ENCODE results near the gene VSIG2. TPM values are rescaled to one million over a fixed set of nuclear protein-coding genes. Genes with fewer than 3 reads are reported as not detected.
A peak's percentile ranks its signal among the peaks of the same experiment; 100 is the strongest.

Gene VSIG2
- total and polyA plus RNA-seq, 2 experiments from 2014 or later = 22.9 to 34.3 TPM

- Histone ChIP-seq H3K4me2 (peak overlapping the region; percentile 25), H3K4me1 (ENCODE audit: insufficient read depth) (peaks cover 7% of the 10 kb centered on the region), H3K79me2 (no peaks in the 10 kb centered on the region), H3K27ac (peak overlapping the region; percentile 67), H4K20me1 (ENCODE audit: insufficient read depth, poor library complexity, severe bottlenecking) (no peaks in the 10 kb centered on the region), H3K4me3 (no peak overlapping the region), H3K27me3 (peaks cover 85% of the 10 kb centered on the region), H3K9me3 (ENCODE audit: low read depth) (no peaks in the 10 kb centered on the region), H2AFZ (no peak overlapping the region), H3K36me3 (replicated peaks; ENCODE audit: insufficient read depth, low read depth) (no peaks in the 10 kb centered on the region), H3K9me2 (replicated peaks; ENCODE audit: insufficient read depth) (no peaks in the 10 kb centered on the region)
- TF ChIP-seq EZH2 (IDR thresholded peaks at IDR 0.05; ENCODE audit: borderline replicate concordance) = no peak
- no peak for TF ChIP-seq EZH2phosphoT487 (IDR thresholded peaks at IDR 0.05; ENCODE audit: low read depth, severe bottlenecking, unreplicated experiment)
- TF ChIP-seq CTCF (IDR thresholded peaks at IDR 0.05; ENCODE audit: poor library complexity) = no peak
- no peak for DNase-seq (ENCODE audit: low spot score)
- 79% methylated on average over 12 of the region's 12 CpGs for whole genome bisulfite sequencing (ENCODE audit: low lambda C conversion rate, missing lambda C conversion rate)
Observed at GRCh38 chr11:124748481-124749343, 3.3 kb downstream of the VSIG2 start.

- no peak for DNase-seq (ENCODE audit: low spot score)
- Histone ChIP-seq H3K36me3 (replicated peaks; ENCODE audit: insufficient read depth, low read depth) (no peaks in the 10 kb centered on the region), H3K9me3 (ENCODE audit: low read depth) (no peaks in the 10 kb centered on the region), H3K4me2 (no peak overlapping the region), H3K9me2 (replicated peaks; ENCODE audit: insufficient read depth) (no peaks in the 10 kb centered on the region), H4K20me1 (ENCODE audit: insufficient read depth, poor library complexity, severe bottlenecking) (no peaks in the 10 kb centered on the region), H3K27ac (no peak overlapping the region), H3K79me2 (no peaks in the 10 kb centered on the region), H2AFZ (no peak overlapping the region), H3K4me3 (no peak overlapping the region), H3K4me1 (ENCODE audit: insufficient read depth) (peaks cover 7% of the 10 kb centered on the region), H3K27me3 (peaks cover 92% of the 10 kb centered on the region)
- TF ChIP-seq EZH2 (IDR thresholded peaks at IDR 0.05; ENCODE audit: borderline replicate concordance) (no peak), EZH2phosphoT487 (IDR thresholded peaks at IDR 0.05; ENCODE audit: low read depth, severe bottlenecking, unreplicated experiment) (no peak), CTCF (IDR thresholded peaks at IDR 0.05; ENCODE audit: poor library complexity) (no peak)
- 80% methylated on average over 6 of the region's 7 CpGs for WGBS (ENCODE audit: low lambda C conversion rate, missing lambda C conversion rate)
Observed at GRCh38 chr11:124748100-124748418, 4.0 kb downstream of the VSIG2 start.

GRCh38 chr11:124747406-124748099 lies 4.5 kb downstream of the VSIG2 start:
- Histone ChIP-seq H3K4me3 (no peak overlapping the region), H3K36me3 (replicated peaks; ENCODE audit: insufficient read depth, low read depth) (no peaks in the 10 kb centered on the region), H3K4me2 (peak overlapping the region; percentile 92), H3K4me1 (ENCODE audit: insufficient read depth) (peaks cover 7% of the 10 kb centered on the region), H3K9me3 (ENCODE audit: low read depth) (no peaks in the 10 kb centered on the region), H3K9me2 (replicated peaks; ENCODE audit: insufficient read depth) (no peaks in the 10 kb centered on the region), H3K27me3 (peaks cover 93% of the 10 kb centered on the region), H4K20me1 (ENCODE audit: insufficient read depth, poor library complexity, severe bottlenecking) (no peaks in the 10 kb centered on the region), H2AFZ (peak overlapping the region; percentile 67), H3K79me2 (no peaks in the 10 kb centered on the region), H3K27ac (peak overlapping the region; percentile 45)
- no peak for TF ChIP-seq EZH2phosphoT487 (IDR thresholded peaks at IDR 0.05; ENCODE audit: low read depth, severe bottlenecking, unreplicated experiment)
- no peak for TF ChIP-seq CTCF (IDR thresholded peaks at IDR 0.05; ENCODE audit: poor library complexity)
- no peak for TF ChIP-seq EZH2 (IDR thresholded peaks at IDR 0.05; ENCODE audit: borderline replicate concordance)
- DNase-seq (ENCODE audit: low spot score) = no peak
- 56% methylated on average over 14 of the region's 14 CpGs for WGBS (ENCODE audit: low lambda C conversion rate, missing lambda C conversion rate)

Data from hepatocyte (in vitro differentiated cells).